NCI-H187 (cell line): ENCODE data around the gene ZMYM3.

ENCODE experiments used
- DNase-seq, 2 experiments: peaks; one replicate each; lab custom pipeline; 2025; lab: John Stamatoyannopoulos, UW

ZMYM3 gene

GRCh38 chrX:71214152-71214551 lies 39.8 kb downstream of the ZMYM3 start:
- no peak for DNase-seq

- no peak for DNase-seq
Observed at GRCh38 chrX:71212536-71212935, 41.4 kb downstream of the ZMYM3 start.

- DNase-seq = no peak
Observed at GRCh38 chrX:71210816-71211215, 43.1 kb downstream of the ZMYM3 start.

- DNase-seq = no peak
Observed at GRCh38 chrX:71199252-71200008, 54.5 kb downstream of the ZMYM3 start.

GRCh38 chrX:71198066-71198465 lies 55.9 kb downstream of the ZMYM3 start:
- DNase-seq = no peak

GRCh38 chrX:71195964-71196649 lies 57.8 kb downstream of the ZMYM3 start:
- DNase-seq = no peak

- no peak for DNase-seq
Observed at GRCh38 chrX:71191248-71191647, 62.7 kb downstream of the ZMYM3 start.
